Right renal cortex interstitium (tissue), 3 donors: ENCODE results near the gene AKAP7. TPM values are rescaled to one million over a fixed set of nuclear protein-coding genes. Genes with fewer than 3 reads are reported as not detected.
A peak's percentile ranks its signal among the peaks of the same experiment; 100 is the strongest.

Experiments
- DNase-seq, 3 donors: peaks; one replicate each; pipeline ENCODE4 v3.0.0-alpha.2; 2013; ENCODE audit warnings: low read depth in 3 of 3, low spot score in 2 of 3
- polyA plus RNA-seq, 3 donors: library from polyadenylated mRNA; unstranded; fragments of 120-200 nt; gene quantifications; one replicate each; pipeline ENCODE4 v1.2.1, GENCODE V29; 2013; ENCODE audit not compliant: insufficient read length in 3 of 3

Gene AKAP7
- polyA plus RNA-seq, 3 donors: 9.8 to 16.9 (median 14.9) TPM

- DNase-seq: no peak
Observed at GRCh38 chr6:131132360-131132759, 2.9 kb upstream of the AKAP7 start.

- no peak for DNase-seq
Observed at GRCh38 chr6:131134220-131134979, 867 bp upstream of the AKAP7 start.

GRCh38 chr6:131134980-131135243, 355 bp upstream of the AKAP7 start:
- no peak for DNase-seq

- DNase-seq: peak in 2 of 3 donors; percentile 27 to 38
Observed at GRCh38 chr6:131136021-131136786, 937 bp downstream of the AKAP7 start.

- DNase-seq: no peak
Observed at GRCh38 chr6:131139599-131139998, 4.3 kb downstream of the AKAP7 start.

GRCh38 chr6:131143319-131143718, 8.1 kb downstream of the AKAP7 start:
- no peak for DNase-seq

GRCh38 chr6:131146865-131147264, 11.6 kb downstream of the AKAP7 start:
- DNase-seq: no peak

- DNase-seq: no peak
Observed at GRCh38 chr6:131156411-131156810, 21.1 kb downstream of the AKAP7 start.

GRCh38 chr6:131159578-131159977, 24.3 kb downstream of the AKAP7 start:
- DNase-seq: no peak

- DNase-seq: no peak
Observed at GRCh38 chr6:131160254-131160758, 25.0 kb downstream of the AKAP7 start.

- no peak for DNase-seq
Observed at GRCh38 chr6:131161987-131162386, 26.7 kb downstream of the AKAP7 start.

GRCh38 chr6:131163886-131164285, 28.6 kb downstream of the AKAP7 start:
- DNase-seq: no peak

GRCh38 chr6:131164506-131164905, 29.2 kb downstream of the AKAP7 start:
- no peak for DNase-seq

- DNase-seq: no peak
Observed at GRCh38 chr6:131167773-131168172, 32.5 kb downstream of the AKAP7 start.

GRCh38 chr6:131169613-131170012, 34.3 kb downstream of the AKAP7 start:
- no peak for DNase-seq

- no peak for DNase-seq
Observed at GRCh38 chr6:131172222-131172621, 37.0 kb downstream of the AKAP7 start.

- no peak for DNase-seq
Observed at GRCh38 chr6:131173680-131174079, 38.4 kb downstream of the AKAP7 start.

GRCh38 chr6:131175564-131175963, 40.3 kb downstream of the AKAP7 start:
- DNase-seq: no peak

- no peak for DNase-seq
Observed at GRCh38 chr6:131177996-131178395, 42.7 kb downstream of the AKAP7 start.

GRCh38 chr6:131182991-131183425, 47.7 kb downstream of the AKAP7 start:
- DNase-seq: peak in 2 of 3 donors; percentile 10 to 15

GRCh38 chr6:131183427-131184095, 48.3 kb downstream of the AKAP7 start:
- no peak for DNase-seq
